Peyer's patch (tissue), 4 donors: Measurements from ENCODE around the gene CFAP206.

Experiments
- CTCF ChIP-seq, 6 experiments: fragments of 450-650 bp in 4 of 6; fragments of 200-600 bp in 2 of 6; sonication (generic) in 1 of 6; IDR thresholded peaks; one replicate each; pipeline ENCODE4 v1.5.1; 2017 to 2019; ENCODE audit warnings: antibody characterized with exemption in 6 of 6, mild to moderate bottlenecking in 3 of 6, moderate library complexity in 1 of 6
- POLR2A ChIP-seq, 2 donors: fragments of 450-650 bp; IDR thresholded peaks; one replicate each; pipeline ENCODE4 v1.5.1; 2017; ENCODE audit warnings: antibody characterized with exemption in 2 of 2, mild to moderate bottlenecking in 2 of 2, moderate library complexity in 2 of 2

GRCh38 chr6:87375315-87375714, 32.5 kb upstream of the CFAP206 start:
- no peak for TF ChIP-seq CTCF (IDR thresholded peaks at IDR 0.05)
- TF ChIP-seq POLR2A (IDR thresholded peaks at IDR 0.05): no peak
